HG03108 (cell line): ENCODE measurements around the gene DNAH10.

Experiments used
- ATAC-seq: cut with Tn5 transposase; IDR thresholded peaks from one replicate; pipeline ENCODE4 v1.9.1; 2021; ENCODE audit warnings: moderate library complexity; ENCODE audit not compliant: unreplicated experiment

DNAH10 gene

DNA sequence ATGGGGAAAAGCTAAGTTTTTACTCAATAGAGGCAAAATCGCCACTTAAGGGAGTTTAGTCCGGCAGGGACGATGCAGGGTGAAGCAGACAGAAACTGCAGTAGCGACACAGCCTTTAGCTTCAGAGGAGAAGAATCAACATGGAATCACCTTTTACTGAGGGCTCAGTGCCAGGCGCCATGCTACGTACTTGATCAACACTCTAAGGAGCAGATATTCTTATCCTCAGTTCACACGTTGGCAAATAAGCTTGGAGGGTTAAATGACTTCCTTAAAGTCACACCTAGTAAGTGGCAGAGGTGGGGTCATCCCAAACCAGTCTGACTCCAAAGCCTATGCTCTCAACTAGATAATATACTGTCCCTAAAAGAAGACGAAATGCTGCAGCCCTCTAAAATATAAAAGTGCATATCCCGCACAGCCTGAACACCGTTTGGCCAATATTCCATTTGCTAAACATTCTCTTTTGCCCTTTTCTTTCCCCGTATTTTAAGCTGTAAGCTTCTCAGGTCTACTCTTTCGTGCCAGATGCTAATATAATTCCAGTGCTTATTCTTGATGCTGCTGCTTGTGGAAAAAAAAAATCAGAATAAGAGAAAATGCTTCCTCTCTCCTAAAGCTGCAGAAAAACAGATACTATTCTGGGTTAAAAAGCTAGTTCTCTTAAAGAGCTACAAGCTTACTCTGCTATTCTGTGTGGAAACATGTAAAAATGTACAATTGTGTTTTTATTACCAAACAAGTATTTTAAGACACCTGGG is 199.7 kb downstream of the DNAH10 start:
- no peak for ATAC-seq

DNA sequence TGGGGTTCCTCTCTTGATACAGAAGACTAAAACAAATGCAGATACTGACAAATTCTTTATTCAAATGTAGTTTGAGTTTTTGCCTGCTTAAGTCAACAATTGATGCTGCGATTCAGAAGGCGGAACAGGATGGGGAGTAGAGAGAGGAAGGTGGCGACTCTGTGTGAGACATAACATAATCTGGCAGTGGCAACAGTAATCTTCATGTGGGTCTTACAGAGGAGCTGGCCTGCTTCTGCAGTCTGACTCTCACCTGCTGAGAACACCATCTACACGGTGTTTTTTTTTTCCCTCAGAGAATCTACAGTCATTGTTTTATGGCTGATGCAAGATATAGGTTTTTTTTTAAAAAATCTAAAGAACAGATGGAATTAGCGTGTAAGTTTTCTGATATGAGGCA is 200.4 kb downstream of the DNAH10 start:
- no peak for ATAC-seq

DNA sequence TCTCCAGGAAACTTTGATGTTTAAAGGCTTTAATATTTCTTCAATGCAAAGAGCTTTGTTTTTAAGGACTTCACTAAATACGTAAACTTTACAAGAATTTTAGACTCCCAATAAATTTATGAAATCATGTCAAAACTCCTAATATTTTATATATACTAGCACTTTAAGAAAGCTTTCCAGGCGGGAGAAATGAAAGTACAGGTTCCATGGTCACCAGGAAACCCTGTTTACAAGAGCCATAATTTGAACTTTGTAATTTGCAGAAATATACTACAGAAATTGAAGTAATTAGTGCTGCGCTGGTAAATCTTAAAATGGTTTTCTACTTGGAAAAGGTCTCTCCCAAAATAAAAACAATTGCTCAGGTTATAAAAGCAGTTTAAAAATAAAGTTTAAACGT is 201.7 kb downstream of the DNAH10 start:
- ATAC-seq: no peak

DNA sequence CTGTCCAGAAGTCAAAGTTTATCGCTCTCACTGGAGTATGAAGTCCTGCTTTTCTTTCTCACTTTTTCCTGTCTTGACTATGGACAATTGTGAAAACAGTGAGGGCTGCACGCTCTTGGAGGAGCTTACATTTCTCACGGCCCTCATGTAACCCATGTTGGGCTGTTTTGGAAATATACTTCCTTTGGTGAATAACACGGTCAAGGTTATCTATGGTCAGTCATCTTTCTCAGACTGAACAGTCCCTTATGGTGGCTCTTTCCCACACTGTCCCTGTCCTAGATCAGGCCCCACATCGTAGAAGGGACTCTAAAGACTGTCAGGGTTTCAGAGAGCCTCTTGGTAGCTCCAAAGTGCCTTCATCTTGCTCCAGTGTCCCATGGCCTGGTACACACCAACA is 203.3 kb downstream of the DNAH10 start:
- no peak for ATAC-seq

DNA sequence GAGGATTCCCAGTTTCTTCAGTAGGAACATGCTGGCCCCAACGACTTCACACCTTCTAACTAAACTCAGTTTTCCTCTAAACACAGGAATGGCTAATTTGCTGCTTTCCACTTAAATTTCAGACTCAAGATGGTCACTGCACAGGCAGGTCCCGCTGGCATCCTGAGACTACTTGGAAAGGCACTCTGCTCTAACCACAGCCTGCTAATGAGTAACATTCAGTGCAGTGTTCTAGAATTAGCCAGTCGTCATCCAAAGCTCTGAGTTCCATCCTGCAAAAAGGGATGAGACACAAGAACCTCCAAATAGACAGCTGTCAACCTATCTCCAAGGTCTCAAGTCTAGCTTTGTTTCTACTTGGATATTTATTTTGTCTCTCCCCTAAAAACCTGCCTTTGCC is 204.5 kb downstream of the DNAH10 start:
- no peak for ATAC-seq

DNA sequence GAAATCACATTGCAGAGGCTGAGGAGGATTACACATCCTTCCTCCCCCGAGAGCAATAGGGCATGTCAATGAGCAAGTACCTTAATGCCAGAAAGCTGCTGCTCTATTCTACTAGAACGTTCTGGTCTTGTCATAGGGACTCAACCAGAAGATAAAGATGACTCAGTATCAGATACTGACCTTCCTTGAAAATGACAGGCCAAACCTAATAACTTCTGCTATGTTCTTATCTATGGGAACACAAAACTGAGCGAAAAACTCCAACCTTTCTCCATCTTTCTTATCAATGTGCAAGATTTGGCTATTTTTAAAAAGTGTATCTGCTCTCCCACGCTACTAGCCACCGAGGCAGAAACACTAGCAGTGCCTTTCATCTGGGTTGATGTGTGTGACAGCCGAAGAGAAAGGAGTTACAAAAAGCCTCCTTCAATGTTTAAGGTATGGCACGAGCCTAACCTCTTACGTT is 205.1 kb downstream of the DNAH10 start:
- no peak for ATAC-seq

DNA sequence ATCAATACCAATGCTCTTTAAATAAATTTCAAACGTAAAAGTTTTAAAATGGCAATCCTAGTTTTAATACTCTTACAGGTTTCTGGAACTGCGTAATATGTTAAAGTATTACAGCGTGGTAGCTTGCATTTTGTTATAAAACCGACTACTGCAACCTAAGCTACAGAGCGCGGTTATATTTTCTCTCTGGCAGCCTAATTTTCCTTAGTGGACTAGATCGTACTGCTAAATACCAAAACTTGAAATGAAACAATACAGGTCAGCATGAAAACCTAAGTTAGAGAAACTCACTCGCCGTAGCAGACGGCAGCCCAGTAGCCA is 209.3 kb downstream of the DNAH10 start:
- ATAC-seq: no peak

DNA sequence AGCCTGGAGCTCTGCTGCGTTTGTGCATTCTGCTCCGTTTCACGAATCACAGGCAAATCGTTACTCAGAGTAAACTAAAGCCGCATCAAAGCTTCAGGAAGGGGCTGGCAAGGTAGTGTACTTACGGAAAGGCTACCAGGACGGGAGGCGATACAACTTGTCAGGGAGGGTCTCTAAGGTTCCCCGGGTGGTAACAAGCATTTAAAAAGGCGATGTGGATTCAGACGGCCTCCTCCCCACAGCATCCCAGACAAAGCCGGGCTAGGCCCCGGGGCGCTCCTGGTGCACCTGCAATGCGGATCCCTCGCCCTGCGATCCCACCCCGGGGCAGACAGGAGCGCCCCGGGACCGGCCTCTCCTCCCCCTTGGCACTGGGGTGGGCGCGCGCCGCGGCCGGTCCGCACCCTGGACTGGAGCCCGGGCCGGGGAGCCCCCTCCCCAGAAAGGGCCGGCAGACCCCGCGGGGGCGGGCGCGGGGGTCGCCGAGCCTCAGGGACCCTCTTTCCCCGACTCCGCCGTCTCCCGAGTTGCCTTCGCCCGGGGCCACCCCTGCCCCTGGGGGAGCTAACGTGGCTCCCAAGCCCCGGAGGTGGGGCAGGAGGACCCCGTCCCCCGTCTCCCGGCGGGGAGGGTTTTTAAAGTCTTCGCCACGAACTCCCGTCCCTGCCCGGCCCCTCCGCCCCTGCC is 209.8 kb downstream of the DNAH10 start:
- peak; percentile 2 for ATAC-seq

DNA sequence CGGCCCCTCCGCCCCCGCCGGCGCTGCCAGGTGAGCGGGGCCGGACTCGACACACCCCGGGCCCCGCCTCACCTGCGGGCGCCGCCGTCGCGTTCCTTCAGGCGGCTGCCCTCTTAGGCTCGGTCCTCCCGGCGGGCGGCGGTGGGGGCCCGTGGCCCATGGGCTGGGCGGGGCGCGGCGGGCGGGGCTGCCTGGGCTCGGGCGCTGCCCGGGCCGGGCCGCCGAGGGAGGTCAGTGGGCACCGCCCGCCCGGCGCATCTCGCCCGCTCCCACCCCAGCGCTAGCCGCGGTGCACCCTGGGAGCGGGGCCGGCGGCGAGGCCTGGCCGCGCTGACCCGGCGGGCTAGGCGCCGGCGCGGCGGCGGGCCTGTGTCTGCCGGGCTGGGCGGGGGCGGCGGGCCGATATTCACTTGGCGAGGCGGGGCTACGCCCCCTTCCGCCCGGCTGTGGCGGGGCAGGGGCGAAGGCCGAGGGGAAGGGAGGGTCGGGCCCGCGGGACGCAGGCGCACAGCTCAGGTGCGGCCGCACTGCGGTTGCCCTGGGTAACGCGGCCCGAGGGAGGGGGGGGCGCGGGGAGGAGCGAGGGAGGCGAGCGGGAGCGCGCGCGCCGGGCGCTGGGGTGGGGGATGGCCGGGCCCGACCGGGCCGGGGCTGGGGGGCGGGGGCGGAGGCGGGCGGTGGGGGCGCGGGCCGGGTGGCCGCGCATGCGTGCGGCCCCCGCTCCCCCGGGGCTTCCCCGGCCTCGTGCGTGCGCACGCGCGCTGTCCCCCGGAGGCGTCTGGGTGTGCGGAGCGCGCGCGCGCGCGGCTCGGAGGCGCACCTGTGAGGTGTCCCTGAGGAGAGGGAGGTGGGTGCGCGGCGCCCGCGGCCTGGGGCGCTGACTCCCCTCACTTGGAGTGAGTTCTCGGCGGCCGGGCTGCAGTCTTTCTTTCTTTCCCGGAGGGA is 210.6 kb downstream of the DNAH10 start, which contains the start of the genes CCDC92 and ZNF664:
CCDC92 (minus strand) TSS at position 375 of the 945 bp plus-strand sequence. CDS start 28,526 bp downstream, outside the sequence.
ZNF664 (plus strand) TSS at position 759 of the 945 bp plus-strand sequence. CDS start 38,930 bp downstream, outside the sequence.
- peak; percentile 81 for ATAC-seq

DNA sequence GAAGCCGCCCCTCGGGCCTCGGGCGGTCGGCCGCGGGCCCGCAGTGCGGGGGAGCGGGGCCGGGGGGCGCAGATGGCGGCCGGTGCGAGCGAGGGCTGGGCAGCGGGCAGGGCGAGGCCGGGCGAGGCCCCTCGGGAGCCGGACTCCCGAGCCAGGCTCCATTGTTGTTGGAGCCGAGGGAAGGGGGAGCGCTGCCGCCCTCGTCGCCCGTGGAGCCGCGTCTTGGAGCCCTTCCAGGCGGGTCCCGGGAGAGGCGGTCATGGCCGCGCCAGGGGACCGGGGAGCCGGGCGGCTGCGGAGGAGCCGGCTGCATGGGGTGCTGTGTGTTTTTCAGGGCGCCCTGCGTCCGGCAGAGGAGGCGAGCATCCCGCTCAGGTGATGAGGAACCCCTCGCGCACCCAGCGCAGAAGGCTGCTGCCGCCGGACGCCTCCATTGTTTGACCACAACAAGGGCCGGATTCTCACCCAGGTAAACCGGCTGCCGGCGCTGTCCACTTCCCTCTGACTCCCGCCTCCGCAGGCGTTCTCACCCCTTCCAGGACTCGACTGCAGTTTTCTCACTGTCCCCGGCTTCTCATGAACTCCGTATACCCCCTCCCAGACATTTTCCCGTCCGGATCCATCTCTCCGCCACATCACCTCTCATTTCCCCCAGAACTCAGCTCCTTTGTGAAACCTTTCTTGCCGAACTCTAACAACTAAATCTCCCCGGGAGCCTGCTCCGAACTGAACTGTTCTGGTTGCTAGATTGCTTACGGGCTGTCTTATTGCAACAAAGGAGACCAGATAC is 211.6 kb downstream of the DNAH10 start:
- ATAC-seq: peak; percentile 3

DNA sequence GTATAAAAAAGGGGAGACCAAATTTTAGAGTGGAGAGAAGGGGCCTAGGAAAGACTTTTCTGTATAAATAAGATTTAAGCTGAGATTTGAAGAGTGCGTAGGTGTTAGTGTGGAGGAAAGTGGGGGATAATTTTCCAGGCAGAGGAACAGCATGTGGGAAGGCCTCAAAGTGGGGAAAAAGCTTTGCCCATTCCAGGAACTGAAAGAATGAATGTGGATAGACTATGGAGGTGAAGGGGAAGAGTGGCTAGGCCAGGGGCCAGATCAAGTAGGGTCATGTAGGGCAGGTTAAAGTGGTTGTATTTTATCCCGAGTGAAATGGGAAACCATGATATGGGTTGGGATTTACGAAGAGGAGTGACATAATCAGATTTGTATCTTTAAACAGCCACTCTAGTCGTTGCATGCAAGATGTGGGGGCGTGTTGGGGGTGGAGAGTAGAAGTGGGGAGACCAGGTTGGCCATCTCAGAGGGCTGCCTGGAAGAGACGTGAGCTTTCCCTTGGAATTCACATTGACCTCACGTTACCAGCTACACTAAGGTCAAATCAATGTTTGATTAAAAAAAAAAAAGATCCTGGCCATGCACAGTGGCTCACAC is 214.2 kb downstream of the DNAH10 start:
- ATAC-seq: no peak

DNA sequence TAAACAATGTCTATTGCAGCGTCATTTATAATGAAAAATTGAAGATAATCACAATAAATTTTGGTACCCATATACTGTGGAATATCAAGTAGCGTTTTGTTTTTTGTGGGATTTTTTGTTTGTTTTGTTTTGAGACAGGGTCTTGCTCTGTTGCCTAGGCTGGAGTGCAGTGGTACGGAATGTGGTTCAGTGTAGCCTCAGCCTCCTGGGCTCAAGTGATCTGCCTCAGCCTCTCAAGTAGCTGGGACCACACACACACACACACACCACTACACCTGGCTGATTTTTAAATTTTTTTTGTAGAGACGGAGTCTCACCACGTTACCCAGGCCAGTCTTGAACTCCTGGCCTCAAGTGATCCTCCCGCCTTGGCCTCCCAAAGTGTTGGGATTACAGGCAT is 217.5 kb downstream of the DNAH10 start:
- no peak for ATAC-seq

DNA sequence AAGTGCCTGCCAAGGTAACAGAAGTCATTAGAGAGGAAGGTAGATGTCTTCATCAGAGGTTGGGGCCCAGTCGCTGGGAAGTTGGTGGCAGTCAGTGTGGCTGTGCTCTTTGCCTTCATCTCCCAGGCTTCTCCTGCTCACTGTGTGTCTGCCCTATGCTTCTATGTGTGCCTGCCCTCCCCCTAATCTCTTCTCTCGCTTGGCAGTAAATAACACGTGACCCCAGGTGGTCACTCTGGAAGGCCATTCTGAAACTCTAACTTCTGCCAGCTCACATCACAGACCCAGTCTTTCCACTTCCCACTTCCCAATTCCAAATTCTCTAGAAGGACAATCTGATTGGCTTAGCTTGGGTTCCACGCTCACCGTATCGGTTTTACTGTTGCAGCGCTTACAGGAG is 220.2 kb downstream of the DNAH10 start:
- ATAC-seq: no peak

DNA sequence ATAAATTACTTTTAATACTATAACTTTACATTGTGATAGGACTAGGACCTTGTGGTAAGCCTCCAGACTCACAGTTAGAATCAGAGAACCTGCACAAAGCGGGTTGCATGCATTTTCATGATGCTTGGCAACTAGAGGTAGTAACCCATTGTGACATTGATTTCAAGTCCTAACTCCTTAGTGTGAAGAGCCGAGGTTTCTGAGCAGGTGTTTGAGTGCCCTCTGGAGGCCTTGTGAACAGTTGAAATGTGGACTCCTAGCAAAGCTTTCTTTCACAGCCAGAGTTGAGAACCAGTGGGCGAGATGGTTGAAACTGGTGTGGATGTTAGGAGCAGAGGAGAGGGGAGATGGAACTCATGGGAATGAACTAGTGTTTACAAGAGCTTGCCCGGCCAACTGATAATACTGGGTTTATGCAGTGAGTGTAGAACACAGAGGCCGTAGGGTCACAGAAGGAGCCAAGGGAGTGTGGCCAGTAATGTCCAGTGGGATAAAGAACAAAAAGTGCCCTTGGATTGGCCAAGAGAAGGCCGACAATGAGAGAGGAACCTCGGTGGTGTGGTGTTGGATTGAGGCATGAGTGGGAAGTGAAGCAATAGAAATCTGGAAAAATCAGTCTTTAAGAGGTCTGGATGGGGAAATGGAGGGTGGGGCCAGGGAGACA is 221.9 kb downstream of the DNAH10 start:
- ATAC-seq: no peak

DNA sequence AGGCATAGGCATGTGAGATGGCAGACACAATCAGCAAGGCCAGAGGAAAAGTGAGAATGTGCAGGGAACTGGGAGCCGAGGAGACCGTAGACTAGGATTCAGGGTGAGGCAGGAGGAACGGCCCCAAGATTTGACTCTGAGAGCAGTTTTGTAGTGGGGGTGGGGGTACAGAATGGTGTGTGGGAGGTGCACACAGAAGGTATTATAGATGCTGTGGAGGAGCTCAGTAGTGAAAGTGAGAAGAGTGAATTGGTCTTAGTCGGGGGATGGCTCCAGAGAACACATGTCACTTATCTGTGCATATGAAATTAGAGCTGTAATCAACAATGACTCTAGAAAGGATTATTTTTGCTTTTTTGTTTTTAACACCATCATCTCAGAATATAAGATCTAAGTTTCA is 222.8 kb downstream of the DNAH10 start:
- ATAC-seq: no peak
